Nephron (organoid): ENCODE measurements around the gene GATD1.
A peak's percentile ranks its signal among the peaks of the same experiment; 100 is the strongest.

ENCODE experiments used
- H3K27ac Mint-ChIP-seq, 3 experiments: 2 replicates each; pipeline ENCODE4 v1.8.0; 2020; ENCODE audit warnings: mixed read lengths in 3 of 3, mild to moderate bottlenecking in 2 of 3, moderate library complexity in 1 of 3
- H3K27me3 Mint-ChIP-seq: 2 replicates; pipeline ENCODE4 v1.8.0; 2021; ENCODE audit warnings: low read depth, mild to moderate bottlenecking, moderate library complexity, mixed read lengths
- H3K36me3 Mint-ChIP-seq: 2 replicates; pipeline ENCODE4 v1.8.0; 2020; ENCODE audit warnings: low read depth, mixed read lengths
- H3K4me1 Mint-ChIP-seq: 2 replicates; pipeline ENCODE4 v1.8.0; 2020; ENCODE audit warnings: mixed read lengths
- H3K4me3 Mint-ChIP-seq, 3 experiments: 2 replicates each; pipeline ENCODE4 v1.8.0; 2020; ENCODE audit warnings: mild to moderate bottlenecking in 3 of 3, mixed read lengths in 3 of 3, moderate library complexity in 2 of 3
- H3K9me3 Mint-ChIP-seq: 2 replicates; pipeline ENCODE4 v1.8.0; 2020; ENCODE audit warnings: mixed read lengths
- CTCF ChIP-seq, 3 experiments: fragments of 200-600 bp; sonication (generic); IDR thresholded peaks; one replicate each; pipeline ENCODE4 v1.5.0; 2021; ENCODE audit warnings: antibody characterized with exemption in 3 of 3; ENCODE audit not compliant: unreplicated experiment in 3 of 3

GATD1 gene

DNA sequence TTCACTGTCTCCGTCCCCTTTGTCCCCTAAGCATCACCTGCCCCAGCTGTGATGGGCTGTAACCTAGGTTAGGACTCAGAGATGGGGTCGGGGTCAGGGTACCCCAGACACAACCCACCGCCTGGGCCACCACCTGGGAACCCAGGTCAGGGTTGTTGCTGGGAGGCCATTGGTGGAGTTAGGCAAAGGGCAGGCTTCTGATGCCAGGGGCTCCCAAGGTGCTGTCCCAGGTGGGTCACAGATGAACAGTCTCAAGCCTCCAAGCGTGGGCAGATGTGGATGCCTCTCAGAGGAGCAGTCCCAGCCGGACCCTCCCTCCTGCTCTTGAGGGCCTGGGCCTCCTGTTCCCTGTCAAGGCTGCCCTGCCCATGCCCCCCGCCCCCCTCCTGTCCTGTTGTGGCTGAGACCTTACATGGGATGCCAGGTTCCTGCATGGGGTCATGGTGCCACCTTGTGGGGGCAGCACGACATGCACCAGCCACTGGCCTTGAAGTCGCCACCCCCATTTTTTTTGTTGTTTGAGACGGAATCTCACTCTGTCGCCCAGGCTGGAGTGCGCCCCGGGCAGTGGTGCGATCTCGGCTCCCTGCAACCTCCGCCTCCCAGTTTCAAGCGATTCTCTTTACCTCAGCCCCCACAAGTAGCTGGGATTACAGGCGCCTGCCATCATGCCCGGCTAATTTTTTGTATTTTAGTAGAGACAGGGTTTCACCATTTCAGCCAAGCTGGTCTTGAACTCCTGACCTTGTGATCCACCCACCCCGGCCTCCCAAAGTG lies 12.1 kb downstream of the GATD1 start:
- H3K9me3 Mint-ChIP-seq: no peaks in the 10 kb centered on the region
- no peak overlapping the region for H3K27ac Mint-ChIP-seq
- no peak overlapping the region for H3K4me3 Mint-ChIP-seq
- peak; percentile 41 to 49 (median 42) for TF ChIP-seq CTCF (IDR thresholded peaks at IDR 0.05; ENCODE audit: unreplicated experiment in 3 of 3)
- no peaks in the 10 kb centered on the region for H3K4me1 Mint-ChIP-seq
- no peaks in the 10 kb centered on the region for H3K27me3 Mint-ChIP-seq
- H3K36me3 Mint-ChIP-seq: peaks cover 34% of the 10 kb centered on the region

- Mint-ChIP-seq H3K36me3 (peaks cover 36% of the 10 kb centered on the region), H3K4me1 (no peaks in the 10 kb centered on the region), H3K27ac (no peak overlapping the region), H3K9me3 (no peaks in the 10 kb centered on the region), H3K27me3 (no peaks in the 10 kb centered on the region), H3K4me3 (no peak overlapping the region)
- no peak for TF ChIP-seq CTCF (IDR thresholded peaks at IDR 0.05; ENCODE audit: unreplicated experiment in 3 of 3)
These were observed 12.8 kb downstream of the GATD1 start for GRCh38 chr11:764322-765024.

- Mint-ChIP-seq H3K27ac (no peak overlapping the region), H3K36me3 (peaks cover 31% of the 10 kb centered on the region), H3K27me3 (no peaks in the 10 kb centered on the region), H3K4me1 (no peaks in the 10 kb centered on the region), H3K9me3 (no peaks in the 10 kb centered on the region), H3K4me3 (no peak overlapping the region)
- TF ChIP-seq CTCF (IDR thresholded peaks at IDR 0.05; ENCODE audit: unreplicated experiment in 3 of 3): no peak
These were observed 13.6 kb downstream of the GATD1 start for GRCh38 chr11:763549-764321.

GRCh38 chr11:763073-763463 lies 14.2 kb downstream of the GATD1 start:
- Mint-ChIP-seq H3K27me3 (no peaks in the 10 kb centered on the region), H3K9me3 (no peaks in the 10 kb centered on the region), H3K27ac (no peak overlapping the region), H3K36me3 (peaks cover 35% of the 10 kb centered on the region), H3K4me3 (no peak overlapping the region), H3K4me1 (no peaks in the 10 kb centered on the region)
- TF ChIP-seq CTCF (IDR thresholded peaks at IDR 0.05; ENCODE audit: unreplicated experiment in 3 of 3): no peak

- Mint-ChIP-seq H3K27me3 (no peaks in the 10 kb centered on the region), H3K27ac (no peak overlapping the region), H3K4me3 (no peak overlapping the region), H3K4me1 (no peaks in the 10 kb centered on the region), H3K36me3 (peaks cover 38% of the 10 kb centered on the region), H3K9me3 (no peaks in the 10 kb centered on the region)
- TF ChIP-seq CTCF (IDR thresholded peaks at IDR 0.05; ENCODE audit: unreplicated experiment in 3 of 3): no peak
These were observed 14.7 kb downstream of the GATD1 start for GRCh38 chr11:762421-763072.
